Head of caudate nucleus (tissue), 42 donors: ENCODE measurements around the gene MED29.

Experiments used
- DNase-seq, 42 donors: peaks; one replicate each; pipeline versions ENCODE4 v3.0.0 to v3.0.0-alpha.2; 2020 to 2021; ENCODE audit warnings: mixed read lengths in 7 of 42
- intact Hi-C: fragments of 100-400 bp; cut with DNase I; formaldehyde crosslinking; loops from one replicate; pipeline ENCODE4 v1.15.0; 2022

The MED29 gene

DNA sequence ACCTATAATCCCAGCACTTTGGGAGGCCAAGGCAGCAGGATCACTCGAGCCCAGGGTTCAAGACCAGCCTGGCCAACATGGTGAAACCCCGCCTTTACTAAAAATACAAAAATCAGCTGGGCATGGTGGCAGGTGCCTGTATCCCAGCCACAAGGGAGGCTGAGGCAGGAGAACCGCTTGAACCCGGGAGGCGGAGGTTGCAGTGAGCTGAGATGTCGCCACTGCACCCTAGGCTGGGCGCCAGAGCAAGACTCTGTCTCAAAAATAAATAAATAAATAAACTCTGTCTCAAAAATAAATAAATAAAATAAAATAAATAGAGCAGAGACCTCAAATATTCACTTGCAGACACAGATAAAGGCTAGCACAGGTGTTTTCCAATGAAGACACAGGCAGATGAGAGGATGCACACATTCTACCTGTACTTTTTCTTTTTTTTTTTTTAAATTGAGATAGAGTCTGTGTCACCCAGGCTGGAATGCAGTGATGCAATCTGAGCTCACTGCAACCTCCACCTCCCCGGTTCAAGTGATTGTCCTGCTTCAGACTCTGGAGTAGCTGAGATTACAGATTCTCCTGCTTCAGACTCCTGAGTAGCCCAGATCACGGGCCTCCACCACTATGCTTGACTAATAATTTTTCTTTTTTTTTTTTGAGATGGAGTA lies 47.2 kb downstream of the MED29 start:
- no peak for DNase-seq

GRCh38 chr19:39444598-39445195 lies 53.5 kb downstream of the MED29 start:
- intact Hi-C loops = loop anchor here (5.0 kb wide), 1 partner anchor 43 kb away; no protein-coding TSS in a partner anchor
- DNase-seq = peak in 6 of 42 donors; percentile 8 to 42 (median 18)

More for the DNA sequence above, 47.2 kb downstream of the MED29 start:
- intact Hi-C loops = no loop called here

GRCh38 chr19:39445196-39446111 lies 54.3 kb downstream of the MED29 start, which contains the start of gene SUPT5H:
SUPT5H (plus strand) TSS chr19:39445582; CDS start chr19:39445891, 309 bp downstream.
- intact Hi-C loops = loop anchor here (5.0 kb wide), 1 partner anchor 42 kb away; no protein-coding TSS in a partner anchor
- DNase-seq = peak; percentile 90 to 98 (median 96)

GRCh38 chr19:39446365-39447084 lies 55.3 kb downstream of the MED29 start:
- no peak for DNase-seq
- intact Hi-C loops = loop anchor here (5.0 kb wide), 1 partner anchor 41 kb away; no protein-coding TSS in a partner anchor

GRCh38 chr19:39448271-39448670 lies 57.1 kb downstream of the MED29 start:
- intact Hi-C loops = loop anchor here (5.0 kb wide), 1 partner anchor 39 kb away; no protein-coding TSS in a partner anchor
- DNase-seq = no peak

GRCh38 chr19:39449116-39449797 lies 58.1 kb downstream of the MED29 start:
- intact Hi-C loops = loop anchor here (5.0 kb wide), 1 partner anchor 38 kb away; no protein-coding TSS in a partner anchor
- no peak for DNase-seq
